H1 (cell line): Measurements from ENCODE around the gene AARSD1. TPM values are rescaled to one million over a fixed set of nuclear protein-coding genes. Genes with fewer than 3 reads are reported as not detected.
A peak's percentile ranks its signal among the peaks of the same experiment; 100 is the strongest.

Experiments
- BACH1 ChIP-seq: IDR thresholded peaks from 2 replicates; pipeline ENCODE4 v1.6.1; 2012; ENCODE audit warnings: low read length, improper control_type of control experiment
- PHF8 ChIP-seq: fragments of 200-600 bp; sonication (generic); conservative IDR thresholded peaks from 2 replicates; pipeline ENCODE4 v1.7.1; 2012; ENCODE audit warnings: low read depth, mild to moderate bottlenecking, inconsistent platforms, low read length, moderate library complexity
- RAD21 ChIP-seq, 2 experiments: IDR thresholded peaks in 1 of 2; conservative IDR thresholded peaks in 1 of 2; 2 replicates each; pipeline ENCODE4 v1.6.1; 2011; ENCODE audit warnings: low read depth in 2 of 2, low read length in 2 of 2, improper control_type of control experiment in 1 of 2, inconsistent platforms in 1 of 2, mild to moderate bottlenecking in 1 of 2, moderate library complexity in 1 of 2
- RNF2 ChIP-seq: fragments of 200-900, 300-1000 bp; sonication (generic); IDR thresholded peaks from 2 replicates; pipeline ENCODE4 v1.7.1; 2016; ENCODE audit warnings: borderline replicate concordance, low read depth, mild to moderate bottlenecking, antibody characterized with exemption, low read length; ENCODE audit not compliant: poor library complexity, severe bottlenecking; ENCODE audit errors: missing control alignments
- SIN3A ChIP-seq, 2 experiments: IDR thresholded peaks in 1 of 2; conservative IDR thresholded peaks in 1 of 2; 2 replicates each; pipeline ENCODE4 v1.6.1; 2011 to 2012; ENCODE audit warnings: low read length in 2 of 2, improper control_type of control experiment in 1 of 2, low read depth in 1 of 2, mild to moderate bottlenecking in 1 of 2
- polyA plus RNA-seq, 7 experiments: library from polyadenylated mRNA; depleted of rRNA in 3 of 7; stranded (reverse) in 5 of 7; unstranded in 2 of 7; fragments of >200 nt in 5 of 7; fragments of 200-250 nt in 2 of 7; gene quantifications; 1 replicate in 5 of 7; 2 replicates in 1 of 7; 4 replicates in 1 of 7; pipeline versions ENCODE4 v1.2.1 to v1.2.3, GENCODE V29; 2011 to 2013; ENCODE audit warnings: missing spikeins in 2 of 7, mixed read lengths in 2 of 7
- total RNA-seq: library from RNA; stranded (reverse); fragmentation: NEBNext Ultra II Directional; extraction: Animal tissue kit (Norgen Biotek cat#: 25700); gene quantifications from 2 replicates; pipeline ENCODE4 v1.2.1, GENCODE V29; 2021
- TF ChIP-seq, protein P1 (sequence below): fragments of 300-600 bp; sonication (generic); IDR thresholded peaks from 2 replicates; pipeline ENCODE4 v1.7.1; 2012; ENCODE audit warnings: low read length, moderate library complexity, mild to moderate bottlenecking, inconsistent platforms; ENCODE audit not compliant: insufficient replicate concordance

Gene AARSD1
- total and polyA plus RNA-seq, 2 of the 8 experiments (the other 6 are each of a cell fraction or from before 2014, with no cell fraction given) = 51.5 to 58.8 TPM

DNA sequence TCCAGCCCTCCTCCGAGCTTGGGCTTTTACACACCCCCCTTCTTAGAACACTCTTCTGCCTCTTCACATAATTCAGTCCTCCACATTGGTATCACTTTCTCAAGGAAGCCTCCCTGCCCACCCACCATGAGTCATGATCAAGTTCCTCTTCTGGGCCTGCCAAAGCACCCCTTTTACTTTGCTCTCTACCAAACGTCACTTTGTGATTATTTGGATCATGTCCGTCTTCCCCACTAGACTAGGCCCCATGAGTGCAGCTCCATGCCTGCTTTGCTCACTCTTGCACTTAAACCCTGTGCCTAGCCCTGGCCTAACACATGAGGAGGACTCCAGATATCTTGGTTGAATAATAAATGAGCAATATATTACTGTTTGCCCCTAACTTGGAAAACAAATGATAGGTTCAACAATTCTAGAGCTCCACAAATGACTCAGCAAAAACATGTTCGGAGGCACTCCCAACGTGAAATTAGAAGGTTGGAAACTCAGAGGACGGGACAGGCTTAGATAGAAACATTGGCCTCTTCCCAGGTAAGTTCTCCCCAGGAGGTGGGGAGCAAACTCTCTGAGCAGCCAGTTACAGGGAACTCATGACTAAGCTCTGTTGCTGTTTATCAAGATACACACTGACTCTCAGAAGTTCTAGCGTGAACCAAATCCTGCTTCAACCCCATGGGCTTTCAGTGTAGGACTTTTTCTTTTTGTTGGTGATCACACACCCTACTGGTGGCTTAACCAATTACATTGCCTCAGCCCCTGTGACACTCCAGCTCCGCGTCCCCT is 35.3 kb downstream of the AARSD1 start (continued):
- TF ChIP-seq PHF8 (no peak), BACH1 (peak; percentile 94), RAD21 (IDR thresholded peaks at IDR 0.05 in 1 of 2, conservative IDR thresholded peaks at IDR 0.05 in 1 of 2; ENCODE audit: low read depth in 2 of 2, low read length in 2 of 2) (peak; percentile 72 to 76), SIN3A (conservative IDR thresholded peaks at IDR 0.05 in 1 of 2, IDR thresholded peaks at IDR 0.05 in 1 of 2; ENCODE audit: low read depth in 1 of 2, low read length in 2 of 2) (no peak), RNF2 (no peak)
- TF ChIP-seq, protein P1, sequence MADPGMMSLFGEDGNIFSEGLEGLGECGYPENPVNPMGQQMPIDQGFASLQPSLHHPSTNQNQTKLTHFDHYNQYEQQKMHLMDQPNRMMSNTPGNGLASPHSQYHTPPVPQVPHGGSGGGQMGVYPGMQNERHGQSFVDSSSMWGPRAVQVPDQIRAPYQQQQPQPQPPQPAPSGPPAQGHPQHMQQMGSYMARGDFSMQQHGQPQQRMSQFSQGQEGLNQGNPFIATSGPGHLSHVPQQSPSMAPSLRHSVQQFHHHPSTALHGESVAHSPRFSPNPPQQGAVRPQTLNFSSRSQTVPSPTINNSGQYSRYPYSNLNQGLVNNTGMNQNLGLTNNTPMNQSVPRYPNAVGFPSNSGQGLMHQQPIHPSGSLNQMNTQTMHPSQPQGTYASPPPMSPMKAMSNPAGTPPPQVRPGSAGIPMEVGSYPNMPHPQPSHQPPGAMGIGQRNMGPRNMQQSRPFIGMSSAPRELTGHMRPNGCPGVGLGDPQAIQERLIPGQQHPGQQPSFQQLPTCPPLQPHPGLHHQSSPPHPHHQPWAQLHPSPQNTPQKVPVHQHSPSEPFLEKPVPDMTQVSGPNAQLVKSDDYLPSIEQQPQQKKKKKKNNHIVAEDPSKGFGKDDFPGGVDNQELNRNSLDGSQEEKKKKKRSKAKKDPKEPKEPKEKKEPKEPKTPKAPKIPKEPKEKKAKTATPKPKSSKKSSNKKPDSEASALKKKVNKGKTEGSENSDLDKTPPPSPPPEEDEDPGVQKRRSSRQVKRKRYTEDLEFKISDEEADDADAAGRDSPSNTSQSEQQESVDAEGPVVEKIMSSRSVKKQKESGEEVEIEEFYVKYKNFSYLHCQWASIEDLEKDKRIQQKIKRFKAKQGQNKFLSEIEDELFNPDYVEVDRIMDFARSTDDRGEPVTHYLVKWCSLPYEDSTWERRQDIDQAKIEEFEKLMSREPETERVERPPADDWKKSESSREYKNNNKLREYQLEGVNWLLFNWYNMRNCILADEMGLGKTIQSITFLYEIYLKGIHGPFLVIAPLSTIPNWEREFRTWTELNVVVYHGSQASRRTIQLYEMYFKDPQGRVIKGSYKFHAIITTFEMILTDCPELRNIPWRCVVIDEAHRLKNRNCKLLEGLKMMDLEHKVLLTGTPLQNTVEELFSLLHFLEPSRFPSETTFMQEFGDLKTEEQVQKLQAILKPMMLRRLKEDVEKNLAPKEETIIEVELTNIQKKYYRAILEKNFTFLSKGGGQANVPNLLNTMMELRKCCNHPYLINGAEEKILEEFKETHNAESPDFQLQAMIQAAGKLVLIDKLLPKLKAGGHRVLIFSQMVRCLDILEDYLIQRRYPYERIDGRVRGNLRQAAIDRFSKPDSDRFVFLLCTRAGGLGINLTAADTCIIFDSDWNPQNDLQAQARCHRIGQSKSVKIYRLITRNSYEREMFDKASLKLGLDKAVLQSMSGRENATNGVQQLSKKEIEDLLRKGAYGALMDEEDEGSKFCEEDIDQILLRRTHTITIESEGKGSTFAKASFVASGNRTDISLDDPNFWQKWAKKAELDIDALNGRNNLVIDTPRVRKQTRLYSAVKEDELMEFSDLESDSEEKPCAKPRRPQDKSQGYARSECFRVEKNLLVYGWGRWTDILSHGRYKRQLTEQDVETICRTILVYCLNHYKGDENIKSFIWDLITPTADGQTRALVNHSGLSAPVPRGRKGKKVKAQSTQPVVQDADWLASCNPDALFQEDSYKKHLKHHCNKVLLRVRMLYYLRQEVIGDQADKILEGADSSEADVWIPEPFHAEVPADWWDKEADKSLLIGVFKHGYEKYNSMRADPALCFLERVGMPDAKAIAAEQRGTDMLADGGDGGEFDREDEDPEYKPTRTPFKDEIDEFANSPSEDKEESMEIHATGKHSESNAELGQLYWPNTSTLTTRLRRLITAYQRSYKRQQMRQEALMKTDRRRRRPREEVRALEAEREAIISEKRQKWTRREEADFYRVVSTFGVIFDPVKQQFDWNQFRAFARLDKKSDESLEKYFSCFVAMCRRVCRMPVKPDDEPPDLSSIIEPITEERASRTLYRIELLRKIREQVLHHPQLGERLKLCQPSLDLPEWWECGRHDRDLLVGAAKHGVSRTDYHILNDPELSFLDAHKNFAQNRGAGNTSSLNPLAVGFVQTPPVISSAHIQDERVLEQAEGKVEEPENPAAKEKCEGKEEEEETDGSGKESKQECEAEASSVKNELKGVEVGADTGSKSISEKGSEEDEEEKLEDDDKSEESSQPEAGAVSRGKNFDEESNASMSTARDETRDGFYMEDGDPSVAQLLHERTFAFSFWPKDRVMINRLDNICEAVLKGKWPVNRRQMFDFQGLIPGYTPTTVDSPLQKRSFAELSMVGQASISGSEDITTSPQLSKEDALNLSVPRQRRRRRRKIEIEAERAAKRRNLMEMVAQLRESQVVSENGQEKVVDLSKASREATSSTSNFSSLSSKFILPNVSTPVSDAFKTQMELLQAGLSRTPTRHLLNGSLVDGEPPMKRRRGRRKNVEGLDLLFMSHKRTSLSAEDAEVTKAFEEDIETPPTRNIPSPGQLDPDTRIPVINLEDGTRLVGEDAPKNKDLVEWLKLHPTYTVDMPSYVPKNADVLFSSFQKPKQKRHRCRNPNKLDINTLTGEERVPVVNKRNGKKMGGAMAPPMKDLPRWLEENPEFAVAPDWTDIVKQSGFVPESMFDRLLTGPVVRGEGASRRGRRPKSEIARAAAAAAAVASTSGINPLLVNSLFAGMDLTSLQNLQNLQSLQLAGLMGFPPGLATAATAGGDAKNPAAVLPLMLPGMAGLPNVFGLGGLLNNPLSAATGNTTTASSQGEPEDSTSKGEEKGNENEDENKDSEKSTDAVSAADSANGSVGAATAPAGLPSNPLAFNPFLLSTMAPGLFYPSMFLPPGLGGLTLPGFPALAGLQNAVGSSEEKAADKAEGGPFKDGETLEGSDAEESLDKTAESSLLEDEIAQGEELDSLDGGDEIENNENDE = no peak
